HepG2 (cell line): ENCODE results near the gene TSSK2. TPM values are rescaled to one million over a fixed set of nuclear protein-coding genes. Genes with fewer than 3 reads are reported as not detected.
A peak's percentile ranks its signal among the peaks of the same experiment; 100 is the strongest.

Experiments used
- AHR ChIP-seq: IDR thresholded peaks from 2 replicates; pipeline ENCODE4 v1.6.1; 2018; ENCODE audit warnings: missing genetic modification reagents, missing compliant biosample characterization
- ATF1 ChIP-seq: IDR thresholded peaks from 2 replicates; pipeline ENCODE4 v1.6.1; 2016; ENCODE audit warnings: mild to moderate bottlenecking, control low read depth
- CHCHD3 ChIP-seq: sonication (generic); formaldehyde crosslinking; IDR thresholded peaks from 2 replicates; pipeline ENCODE4 v1.8.0; 2022; ENCODE audit warnings: mild to moderate bottlenecking, missing genetic modification reagents, moderate library complexity
- FLYWCH1 ChIP-seq: sonication (generic); formaldehyde crosslinking; IDR thresholded peaks from 2 replicates; pipeline ENCODE4 v1.8.1; 2023; ENCODE audit warnings: mild to moderate bottlenecking, missing genetic modification reagents
- FOXA1 ChIP-seq, 2 experiments: fragments of 450-650 bp in 1 of 2; sonication (generic) in 1 of 2; formaldehyde crosslinking in 1 of 2; IDR thresholded peaks; 2 replicates each; pipeline versions ENCODE4 v1.4.0 to v1.6.1; 2016 to 2020; ENCODE audit warnings: missing genetic modification reagents in 1 of 2
- FOXP1 ChIP-seq, 2 experiments: fragments of 450-650 bp in 1 of 2; IDR thresholded peaks; 2 replicates each; pipeline ENCODE4 v1.6.1; 2017 to 2018; ENCODE audit warnings: antibody characterized with exemption in 1 of 2
- GTF3A ChIP-seq: sonication (generic); formaldehyde crosslinking; conservative IDR thresholded peaks from 2 replicates; pipeline ENCODE4 v1.4.0; 2020; ENCODE audit warnings: mild to moderate bottlenecking, missing genetic modification reagents
- KLF16 ChIP-seq, 2 experiments: sonication (generic) in 1 of 2; formaldehyde crosslinking in 1 of 2; IDR thresholded peaks; 2 replicates each; pipeline versions ENCODE4 v1.6.1 to v1.8.0; 2016 to 2023; ENCODE audit warnings: missing genetic modification reagents in 2 of 2, missing compliant biosample characterization in 1 of 2
- LCORL ChIP-seq, 2 experiments: fragments of 450-650 bp in 1 of 2; sonication (generic) in 1 of 2; formaldehyde crosslinking in 1 of 2; IDR thresholded peaks; 2 replicates each; pipeline versions ENCODE4 v1.5.0 to v1.6.1; 2017 to 2020; ENCODE audit warnings: antibody characterized with exemption in 1 of 2, missing genetic modification reagents in 1 of 2
- NFIC ChIP-seq: IDR thresholded peaks from 2 replicates; pipeline ENCODE4 v1.6.1; 2012; ENCODE audit warnings: mild to moderate bottlenecking, low read length, inconsistent platforms
- SNRNP70 ChIP-seq: fragments of 200-400 bp; formaldehyde crosslinking; IDR thresholded peaks from 2 replicates; pipeline ENCODE4 v1.6.1; 2017; ENCODE audit warnings: mild to moderate bottlenecking, low read depth, low read length, moderate library complexity
- SOX6 ChIP-seq, 2 experiments: fragments of 450-650 bp in 1 of 2; sonication (generic) in 1 of 2; formaldehyde crosslinking in 1 of 2; IDR thresholded peaks; 2 replicates each; pipeline versions ENCODE4 v1.4.0 to v1.6.1; 2017 to 2020; ENCODE audit warnings: antibody characterized with exemption in 1 of 2, mild to moderate bottlenecking in 1 of 2, missing genetic modification reagents in 1 of 2
- SP140L ChIP-seq: sonication (generic); formaldehyde crosslinking; IDR thresholded peaks from 2 replicates; pipeline ENCODE4 v1.4.0; 2020; ENCODE audit warnings: missing genetic modification reagents, borderline replicate concordance
- ZFP1 ChIP-seq: IDR thresholded peaks from 2 replicates; pipeline ENCODE4 v1.6.1; 2016
- ZKSCAN5 ChIP-seq: sonication (generic); formaldehyde crosslinking; IDR thresholded peaks from 2 replicates; pipeline ENCODE4 v1.5.1; 2020; ENCODE audit warnings: mild to moderate bottlenecking, missing genetic modification reagents
- ZNF335 ChIP-seq: sonication (generic); formaldehyde crosslinking; IDR thresholded peaks from 2 replicates; pipeline ENCODE4 v1.4.0; 2020; ENCODE audit warnings: missing genetic modification reagents
- ZNF569 ChIP-seq: sonication (generic); formaldehyde crosslinking; IDR thresholded peaks from 2 replicates; pipeline ENCODE4 v1.5.0; 2020; ENCODE audit warnings: mild to moderate bottlenecking, missing genetic modification reagents, moderate library complexity, borderline replicate concordance
- ZNF580 ChIP-seq: IDR thresholded peaks from 2 replicates; pipeline ENCODE4 v1.6.1; 2016; ENCODE audit warnings: low read depth, borderline replicate concordance
- ZNF709 ChIP-seq: sonication (generic); formaldehyde crosslinking; IDR thresholded peaks from 2 replicates; pipeline ENCODE4 v1.5.0; 2020; ENCODE audit warnings: mild to moderate bottlenecking, missing genetic modification reagents
- ZNF713 ChIP-seq: sonication (generic); formaldehyde crosslinking; IDR thresholded peaks from 2 replicates; pipeline ENCODE4 v1.4.0; 2020; ENCODE audit warnings: mild to moderate bottlenecking, missing genetic modification reagents
- ZNF766 ChIP-seq: sonication (generic); formaldehyde crosslinking; IDR thresholded peaks from 2 replicates; pipeline ENCODE4 v1.5.0; 2020; ENCODE audit warnings: missing genetic modification reagents, borderline replicate concordance
- polyA plus RNA-seq, 8 experiments: library from polyadenylated mRNA; depleted of rRNA in 3 of 8; stranded (reverse) in 7 of 8; unstranded in 1 of 8; fragments of >200 nt; fragmentation: Illumina TruSeq in 4 of 8; extraction: Trizol in 4 of 8; gene quantifications; 2 replicates each; pipeline versions ENCODE4 v1.2.1 to v1.2.3, GENCODE V29; 2011 to 2016; ENCODE audit warnings: low read depth in 4 of 8, missing spikeins in 1 of 8, mixed read lengths in 1 of 8; ENCODE audit not compliant: insufficient read depth in 1 of 8
- total RNA-seq, 5 experiments: library from RNA; depleted of rRNA; stranded (reverse); fragments of >200 nt; fragmentation: Illumina TruSeq; extraction: Trizol; gene quantifications; 2 replicates each; pipeline ENCODE4 v1.2.3, GENCODE V29; 2016; ENCODE audit warnings: low read depth in 1 of 5
- TF ChIP-seq, protein P1 (sequence below): sonication (generic); formaldehyde crosslinking; IDR thresholded peaks from 2 replicates; pipeline ENCODE4 v1.8.0; 2022; ENCODE audit warnings: low read depth, missing genetic modification reagents
- TF ChIP-seq, protein P2 (sequence below): sonication (generic); formaldehyde crosslinking; IDR thresholded peaks from 2 replicates; pipeline ENCODE4 v1.4.0; 2020; ENCODE audit warnings: missing genetic modification reagents
- TF ChIP-seq, protein P3 (sequence below): sonication (generic); formaldehyde crosslinking; IDR thresholded peaks from 2 replicates; pipeline ENCODE4 v1.8.0; 2022; ENCODE audit warnings: mild to moderate bottlenecking, missing genetic modification reagents, borderline replicate concordance
- TF ChIP-seq, protein P4 (sequence below): IDR thresholded peaks from 2 replicates; pipeline ENCODE4 v1.6.1; 2016; ENCODE audit warnings: missing compliant biosample characterization, missing genetic modification reagents, borderline replicate concordance

TSSK2 gene
- total and polyA plus RNA-seq, 2 of the 13 experiments (the other 11 are each of a cell fraction or from before 2014, with no cell fraction given) = not detected

GRCh38 chr22:19178065-19178656, 47.1 kb downstream of the TSSK2 start (continued):
- no peak for TF ChIP-seq SNRNP70
- no peak for TF ChIP-seq FLYWCH1 (CRISPR knock-in tag)
- TF ChIP-seq ZNF580 = no peak; the same call in 1 of the 2 replicates
- no peak for TF ChIP-seq KLF16 (CRISPR knock-in tag; IDR thresholded peaks at IDR 0.05)
- TF ChIP-seq ZKSCAN5 (CRISPR knock-in tag) = no peak
- TF ChIP-seq AHR (CRISPR knock-in tag) = no peak
- TF ChIP-seq NFIC = no peak
- TF ChIP-seq, protein P1, sequence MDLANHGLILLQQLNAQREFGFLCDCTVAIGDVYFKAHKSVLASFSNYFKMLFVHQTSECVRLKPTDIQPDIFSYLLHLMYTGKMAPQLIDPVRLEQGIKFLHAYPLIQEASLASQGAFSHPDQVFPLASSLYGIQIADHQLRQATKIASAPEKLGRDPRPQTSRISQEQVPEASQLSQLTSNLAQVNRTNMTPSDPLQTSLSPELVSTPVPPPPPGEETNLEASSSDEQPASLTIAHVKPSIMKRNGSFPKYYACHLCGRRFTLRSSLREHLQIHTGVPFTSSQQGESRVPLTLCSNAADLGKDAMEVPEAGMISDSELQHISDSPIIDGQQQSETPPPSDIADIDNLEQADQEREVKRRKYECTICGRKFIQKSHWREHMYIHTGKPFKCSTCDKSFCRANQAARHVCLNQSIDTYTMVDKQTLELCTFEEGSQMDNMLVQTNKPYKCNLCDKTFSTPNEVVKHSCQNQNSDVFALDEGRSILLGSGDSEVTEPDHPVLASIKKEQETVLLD (CRISPR knock-in tag) = peak; percentile 81; the same call in 1 of the 2 replicates
- TF ChIP-seq ZNF766 (CRISPR knock-in tag) = no peak
- TF ChIP-seq, protein P2, sequence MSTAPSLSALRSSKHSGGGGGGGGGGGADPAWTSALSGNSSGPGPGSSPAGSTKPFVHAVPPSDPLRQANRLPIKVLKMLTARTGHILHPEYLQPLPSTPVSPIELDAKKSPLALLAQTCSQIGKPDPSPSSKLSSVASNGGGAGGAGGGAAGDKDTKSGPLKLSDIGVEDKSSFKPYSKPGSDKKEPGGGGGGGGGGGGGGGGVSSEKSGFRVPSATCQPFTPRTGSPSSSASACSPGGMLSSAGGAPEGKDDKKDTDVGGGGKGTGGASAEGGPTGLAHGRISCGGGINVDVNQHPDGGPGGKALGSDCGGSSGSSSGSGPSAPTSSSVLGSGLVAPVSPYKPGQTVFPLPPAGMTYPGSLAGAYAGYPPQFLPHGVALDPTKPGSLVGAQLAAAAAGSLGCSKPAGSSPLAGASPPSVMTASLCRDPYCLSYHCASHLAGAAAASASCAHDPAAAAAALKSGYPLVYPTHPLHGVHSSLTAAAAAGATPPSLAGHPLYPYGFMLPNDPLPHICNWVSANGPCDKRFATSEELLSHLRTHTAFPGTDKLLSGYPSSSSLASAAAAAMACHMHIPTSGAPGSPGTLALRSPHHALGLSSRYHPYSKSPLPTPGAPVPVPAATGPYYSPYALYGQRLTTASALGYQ (CRISPR knock-in tag) = no peak
- TF ChIP-seq ZNF569 (CRISPR knock-in tag) = no peak
- TF ChIP-seq ZNF713 = no peak
- peak; percentile 15; the same call in 1 of the 2 replicates for TF ChIP-seq CHCHD3
- no peak for TF ChIP-seq FOXA1 (IDR thresholded peaks at IDR 0.05)
- TF ChIP-seq FOXA1 (CRISPR knock-in tag; IDR thresholded peaks at IDR 0.05) = no peak
- TF ChIP-seq, protein P3, sequence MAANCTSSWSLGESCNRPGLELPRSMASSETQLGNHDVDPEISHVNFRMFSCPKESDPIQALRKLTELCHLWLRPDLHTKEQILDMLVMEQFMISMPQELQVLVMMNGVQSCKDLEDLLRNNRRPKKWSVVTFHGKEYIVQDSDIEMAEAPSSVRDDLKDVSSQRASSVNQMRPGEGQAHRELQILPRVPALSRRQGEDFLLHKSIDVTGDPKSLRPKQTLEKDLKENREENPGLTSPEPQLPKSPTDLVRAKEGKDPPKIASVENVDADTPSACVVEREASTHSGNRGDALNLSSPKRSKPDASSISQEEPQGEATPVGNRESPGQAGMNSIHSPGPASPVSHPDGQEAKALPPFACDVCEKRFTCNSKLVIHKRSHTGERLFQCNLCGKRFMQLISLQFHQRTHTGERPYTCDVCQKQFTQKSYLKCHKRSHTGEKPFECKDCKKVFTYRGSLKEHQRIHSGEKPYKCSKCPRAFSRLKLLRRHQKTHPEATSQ = no peak
- TF ChIP-seq SP140L = no peak
- no peak for TF ChIP-seq ZNF709 (CRISPR knock-in tag)
- TF ChIP-seq FOXP1 (IDR thresholded peaks at IDR 0.05) = no peak
- TF ChIP-seq FOXP1 (CRISPR knock-in tag; IDR thresholded peaks at IDR 0.05) = no peak
- TF ChIP-seq, protein P4, sequence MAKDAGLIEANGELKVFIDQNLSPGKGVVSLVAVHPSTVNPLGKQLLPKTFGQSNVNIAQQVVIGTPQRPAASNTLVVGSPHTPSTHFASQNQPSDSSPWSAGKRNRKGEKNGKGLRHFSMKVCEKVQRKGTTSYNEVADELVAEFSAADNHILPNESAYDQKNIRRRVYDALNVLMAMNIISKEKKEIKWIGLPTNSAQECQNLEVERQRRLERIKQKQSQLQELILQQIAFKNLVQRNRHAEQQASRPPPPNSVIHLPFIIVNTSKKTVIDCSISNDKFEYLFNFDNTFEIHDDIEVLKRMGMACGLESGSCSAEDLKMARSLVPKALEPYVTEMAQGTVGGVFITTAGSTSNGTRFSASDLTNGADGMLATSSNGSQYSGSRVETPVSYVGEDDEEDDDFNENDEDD (CRISPR knock-in tag) = no peak; the same call in 1 of the 2 replicates
- TF ChIP-seq ZFP1 (CRISPR knock-in tag) = no peak
- TF ChIP-seq SOX6 (IDR thresholded peaks at IDR 0.05) = no peak
- no peak for TF ChIP-seq SOX6 (CRISPR knock-in tag; IDR thresholded peaks at IDR 0.05)
- no peak for TF ChIP-seq ZNF335 (CRISPR knock-in tag)
- no peak for TF ChIP-seq ATF1 (CRISPR knock-in tag)
- TF ChIP-seq LCORL (IDR thresholded peaks at IDR 0.05) = no peak
- no peak; the same call in 1 of the 2 replicates for TF ChIP-seq LCORL (CRISPR knock-in tag; IDR thresholded peaks at IDR 0.05)
- no peak for TF ChIP-seq GTF3A (CRISPR knock-in tag)
